Stimulated activated CD4-positive, alpha-beta T cell treated with anti-CD3 and anti-CD28 coated beads, Interleukin-15, amount 100 ng/mL, for 24 hours (primary cell): ENCODE measurements around the gene FGF18.
"Not testable (repeated sequence)": the region's sequence is repeated elsewhere in the genome, so short reads cannot be mapped to it uniquely, and the experiment has no call there.

Source experiments
- DNase-seq: peaks from one replicate; pipeline ENCODE4 v3.0.0-alpha.2; 2020

Gene FGF18

GRCh38 chr5:171401167-171401947, 18.1 kb upstream of the FGF18 start:
- DNase-seq, result no peak

DNA sequence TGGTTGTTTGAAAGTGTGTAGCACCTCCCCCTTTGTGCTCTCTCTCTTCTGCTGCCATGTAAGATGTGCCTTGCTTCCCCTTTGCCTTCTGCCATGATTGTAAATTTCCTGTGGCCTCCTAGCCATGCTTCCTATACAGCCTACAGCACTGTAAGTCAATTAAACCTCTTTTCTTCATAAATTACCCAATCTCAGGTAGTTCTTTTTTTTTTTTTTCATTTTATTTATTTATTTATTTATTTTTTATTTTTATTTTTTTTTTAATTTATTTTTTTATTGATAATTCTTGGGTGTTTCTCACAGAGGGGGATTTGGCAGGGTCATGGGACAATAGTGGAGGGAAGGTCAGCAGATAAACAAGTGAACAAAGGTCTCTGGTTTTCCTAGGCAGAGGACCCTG, 16.7 kb upstream of the FGF18 start:
- not testable (repeated sequence) for DNase-seq

DNA sequence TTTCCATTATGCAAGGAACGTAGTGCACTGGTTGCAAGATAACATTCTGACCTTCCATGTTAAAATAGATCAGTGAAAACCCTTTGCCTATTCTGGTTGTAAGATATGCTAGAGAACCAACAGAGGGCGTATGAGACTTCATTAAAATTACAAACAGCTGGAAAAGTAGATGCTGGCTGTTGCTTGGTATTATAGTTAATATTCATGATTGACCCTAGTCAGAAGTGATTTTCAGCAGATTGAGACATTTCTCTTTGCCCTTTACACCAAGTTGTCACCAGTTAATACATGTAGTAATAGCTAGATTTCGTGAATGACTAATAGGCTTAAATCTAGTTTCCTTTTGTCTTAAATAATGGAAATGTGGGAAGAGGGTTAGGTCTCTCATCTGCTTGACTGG, 13.8 kb upstream of the FGF18 start:
- no peak for DNase-seq

GRCh38 chr5:171407234-171407633, 12.2 kb upstream of the FGF18 start:
- DNase-seq, result no peak

DNA sequence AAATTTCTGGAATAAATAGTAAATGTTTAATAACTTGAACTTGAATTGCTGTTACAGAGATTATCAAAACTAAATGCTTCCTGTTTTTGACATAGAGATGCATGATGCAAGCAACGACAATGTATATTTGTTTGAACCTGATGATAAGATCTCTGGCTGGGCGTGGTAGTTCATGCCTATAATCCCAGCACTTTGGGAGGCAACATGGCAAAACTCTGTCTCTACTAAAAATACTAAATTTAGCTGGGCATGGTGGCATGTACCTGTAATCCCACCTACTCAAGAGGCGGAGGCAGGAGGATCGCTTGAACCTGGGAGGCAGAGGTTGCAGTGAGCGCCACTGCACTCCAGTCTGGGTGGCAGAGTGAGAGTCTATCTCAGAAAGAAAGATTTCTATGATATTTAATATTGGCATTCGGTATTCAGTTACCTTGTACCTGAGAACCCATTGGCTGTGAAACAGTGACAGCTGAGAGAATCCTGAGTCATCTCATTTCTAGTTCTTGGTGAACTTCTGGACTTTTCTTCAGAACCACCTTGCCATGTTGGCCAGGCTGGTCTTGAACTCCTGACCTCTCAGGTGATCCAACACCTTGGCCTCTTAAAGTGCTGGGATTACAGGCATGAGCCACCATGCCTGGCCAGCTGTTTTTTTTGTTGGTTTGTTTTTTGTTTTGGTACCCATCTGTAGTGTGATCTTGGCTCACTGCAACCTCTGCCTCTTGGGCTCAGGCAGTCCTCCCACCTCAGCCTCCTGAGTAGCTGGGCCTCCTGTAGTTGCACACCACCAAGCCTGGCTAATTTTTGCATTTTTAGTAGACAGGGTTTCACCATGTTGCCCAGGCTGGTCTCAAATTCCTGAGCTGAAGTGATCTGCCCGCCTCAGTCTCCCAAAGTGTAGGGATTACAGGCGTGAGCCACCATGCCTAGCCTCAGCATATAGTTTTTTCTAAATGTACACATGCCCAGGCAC, 10.0 kb upstream of the FGF18 start:
- DNase-seq, result no peak

GRCh38 chr5:171410181-171410580, 9.3 kb upstream of the FGF18 start:
- no peak for DNase-seq

- no peak for DNase-seq
These were observed 7.3 kb upstream of the FGF18 start for GRCh38 chr5:171412186-171412585.

- DNase-seq, result no peak
These were observed 6.1 kb upstream of the FGF18 start for GRCh38 chr5:171413153-171413910.

GRCh38 chr5:171413993-171414392, 5.5 kb upstream of the FGF18 start:
- DNase-seq, result not testable (repeated sequence)

DNA sequence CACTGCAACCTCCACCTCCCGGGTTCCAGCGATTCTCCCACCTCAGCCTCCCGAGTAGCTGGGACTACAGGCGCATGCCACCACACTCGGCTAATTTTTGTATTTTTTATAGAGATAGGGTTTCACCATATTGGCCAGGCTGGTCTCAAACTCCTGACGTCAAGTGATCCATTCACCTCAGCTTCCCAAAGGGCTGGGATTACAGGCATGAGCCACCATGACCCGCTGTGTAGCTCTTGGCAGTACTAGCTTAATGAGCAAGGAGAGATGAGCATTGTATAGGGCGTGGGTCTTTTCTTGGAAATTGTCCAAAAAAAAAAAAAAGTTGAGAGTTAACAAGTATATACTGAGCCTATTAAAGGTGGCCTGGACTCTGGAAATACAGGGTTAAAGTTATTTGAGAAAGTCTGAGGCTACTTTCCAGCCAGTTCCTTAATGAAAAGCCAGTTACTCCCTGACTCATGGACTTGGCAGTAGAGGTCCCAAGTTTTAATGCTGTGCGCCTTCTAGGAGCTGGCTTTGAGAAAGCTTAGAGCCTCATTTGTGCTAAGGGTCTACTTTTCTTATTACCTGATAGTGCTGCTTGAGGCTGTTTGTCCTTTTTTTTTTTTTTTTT, 4.2 kb upstream of the FGF18 start:
- no peak for DNase-seq

GRCh38 chr5:171416160-171417049, 3.0 kb upstream of the FGF18 start:
- DNase-seq, result no peak

DNA sequence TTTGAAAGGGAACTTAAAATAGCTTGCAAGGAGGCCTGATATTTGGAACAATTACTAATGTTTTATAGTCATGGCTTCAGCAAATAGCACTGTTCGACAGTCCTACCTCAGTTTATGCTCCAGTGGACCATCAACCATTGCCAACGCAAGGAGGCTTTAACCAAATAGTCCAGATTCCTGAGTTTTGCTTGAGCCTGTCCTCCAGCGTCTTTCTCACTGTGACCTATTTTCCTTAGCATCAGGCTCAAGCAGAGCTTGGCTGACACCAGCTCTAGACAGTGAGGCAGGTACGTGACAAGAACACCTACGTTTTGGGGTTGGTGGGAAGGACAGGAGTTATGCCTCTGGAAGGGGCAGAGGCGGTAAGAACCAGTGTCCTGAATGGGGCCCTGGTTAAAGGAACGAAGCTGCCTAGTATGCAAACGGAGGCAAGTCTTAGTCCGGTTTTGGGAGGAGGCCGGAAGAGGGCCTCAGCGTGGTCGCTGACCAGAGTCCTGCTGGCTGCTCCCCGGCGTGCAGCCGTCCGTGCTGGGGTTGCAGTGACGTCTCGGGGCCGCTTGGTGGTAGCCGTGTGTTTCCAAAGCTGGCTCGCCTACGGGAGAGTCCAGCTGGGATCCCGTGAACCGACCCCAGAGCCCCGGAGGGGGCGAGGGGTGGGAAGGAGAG, 998 bp upstream of the FGF18 start:
- DNase-seq, result peak; percentile 69

DNA sequence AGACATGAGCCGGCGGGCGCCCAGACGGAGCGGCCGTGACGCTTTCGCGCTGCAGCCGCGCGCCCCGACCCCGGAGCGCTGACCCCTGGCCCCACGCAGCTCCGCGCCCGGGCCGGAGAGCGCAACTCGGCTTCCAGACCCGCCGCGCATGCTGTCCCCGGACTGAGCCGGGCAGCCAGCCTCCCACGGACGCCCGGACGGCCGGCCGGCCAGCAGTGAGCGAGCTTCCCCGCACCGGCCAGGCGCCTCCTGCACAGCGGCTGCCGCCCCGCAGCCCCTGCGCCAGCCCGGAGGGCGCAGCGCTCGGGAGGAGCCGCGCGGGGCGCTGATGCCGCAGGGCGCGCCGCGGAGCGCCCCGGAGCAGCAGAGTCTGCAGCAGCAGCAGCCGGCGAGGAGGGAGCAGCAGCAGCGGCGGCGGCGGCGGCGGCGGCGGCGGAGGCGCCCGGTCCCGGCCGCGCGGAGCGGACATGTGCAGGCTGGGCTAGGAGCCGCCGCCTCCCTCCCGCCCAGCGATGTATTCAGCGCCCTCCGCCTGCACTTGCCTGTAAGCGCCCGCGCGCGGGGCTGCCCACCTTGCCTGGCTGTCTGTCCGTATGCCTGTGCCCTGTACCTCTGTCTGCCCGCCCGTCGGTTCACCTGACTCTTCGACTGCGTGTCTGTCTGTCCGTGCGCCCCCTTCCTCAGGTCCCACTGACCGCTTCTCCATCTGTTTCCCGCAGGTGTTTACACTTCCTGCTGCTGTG, 412 bp downstream of the FGF18 start:
- peak; percentile 54 for DNase-seq

- no peak for DNase-seq
These were observed 1.2 kb downstream of the FGF18 start for GRCh38 chr5:171420431-171421241.

GRCh38 chr5:171421331-171422262, 2.1 kb downstream of the FGF18 start:
- no peak for DNase-seq

- no peak for DNase-seq
These were observed 3.0 kb downstream of the FGF18 start for GRCh38 chr5:171422495-171422894.

DNA sequence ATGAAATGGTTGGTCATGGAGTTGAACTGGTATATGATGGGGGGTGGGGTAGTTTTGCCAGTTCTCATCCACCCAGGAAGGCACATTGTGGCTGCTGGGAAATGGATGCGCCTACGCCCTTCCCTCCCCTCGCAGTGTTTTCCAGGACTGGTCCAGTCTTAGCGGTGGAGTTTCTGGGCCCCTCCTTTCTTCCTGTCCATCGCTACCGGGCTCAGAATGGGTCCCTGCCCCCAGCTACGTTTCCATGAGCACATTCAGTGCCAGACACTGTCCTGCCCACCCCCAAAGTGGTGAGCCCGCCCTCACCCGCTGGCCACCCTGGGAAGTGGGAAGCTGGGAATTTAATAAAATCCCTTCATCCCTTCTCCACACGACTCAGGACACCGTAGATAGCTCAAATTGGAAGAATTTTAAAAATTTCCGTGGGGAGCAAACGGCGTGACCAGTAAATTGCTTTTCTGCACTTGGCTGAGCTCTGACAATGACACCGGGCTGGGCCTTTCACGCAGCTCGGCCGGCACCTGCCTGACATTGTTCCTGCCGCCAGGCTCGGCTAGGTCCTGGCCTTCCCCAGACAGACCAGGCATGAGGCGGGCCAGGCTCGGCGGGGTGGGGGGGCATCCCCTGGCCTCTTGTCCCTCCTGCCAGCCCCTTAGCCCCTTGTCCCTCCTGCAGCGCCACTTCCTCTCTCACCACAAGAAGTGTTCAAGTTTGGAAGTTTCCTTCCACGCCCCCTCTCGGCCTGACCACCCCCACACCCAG, 3.6 kb downstream of the FGF18 start:
- no peak for DNase-seq
